Right lobe of liver (tissue), 4 donors: ENCODE results near the gene SLC34A3.

Source experiments
- CTCF ChIP-seq, 4 donors: fragments of 200-600 bp in 3 of 4; fragments of 450-650 bp in 1 of 4; IDR thresholded peaks; one replicate each; pipeline versions ENCODE4 v1.5.1 to v1.8.0; 2016 to 2022; ENCODE audit warnings: antibody characterized with exemption in 4 of 4, mild to moderate bottlenecking in 2 of 4
- POLR2A ChIP-seq: fragments of 450-650 bp; IDR thresholded peaks from one replicate; pipeline ENCODE4 v1.6.1; 2017; ENCODE audit warnings: antibody characterized with exemption, mild to moderate bottlenecking
- donor health status: DM: no; HTN: no; CAD: no.
- donor health status: DM: no; HTN: no; CAD: no.
- donor health status: DM: no; HTN: yes; CAD: no.

DNA sequence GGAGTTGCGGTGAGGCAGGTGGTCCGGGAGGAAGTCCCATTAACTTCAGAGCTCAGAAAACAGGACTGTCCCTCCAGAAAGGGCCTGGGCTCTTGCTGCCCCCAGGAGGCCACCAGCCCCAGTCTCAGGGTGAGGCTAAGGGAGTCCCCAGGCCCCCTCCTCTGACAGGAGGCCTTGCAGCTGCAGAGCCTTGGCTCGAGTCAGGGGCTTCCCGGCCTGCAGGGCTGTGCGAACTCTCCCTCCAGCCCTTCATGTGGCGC is 17.1 kb downstream of the SLC34A3 start:
- TF ChIP-seq CTCF (IDR thresholded peaks at IDR 0.05) (no peak), POLR2A (no peak)
